GM12891 (cell line): ENCODE data around the gene ANO4.

Experiments used
- POLR2A ChIP-seq: IDR thresholded peaks from 2 replicates; pipeline ENCODE4 v1.6.1; 2011; ENCODE audit warnings: low read depth, low read length, control low read depth
- POLR2AphosphoS5 ChIP-seq: IDR thresholded peaks from 2 replicates; pipeline ENCODE4 v1.6.1; 2011; ENCODE audit warnings: low read depth, low read length, control low read depth
- POU2F2 ChIP-seq: IDR thresholded peaks from 2 replicates; pipeline ENCODE4 v1.6.1; 2011; ENCODE audit warnings: low read depth, mild to moderate bottlenecking, control low read depth, low read length, moderate library complexity
- SPI1 ChIP-seq: IDR thresholded peaks from 2 replicates; pipeline ENCODE4 v1.6.1; 2011; ENCODE audit warnings: low read depth, low read length, control low read depth
- TAF1 ChIP-seq: IDR thresholded peaks from 2 replicates; pipeline ENCODE4 v1.6.1; 2011; ENCODE audit warnings: low read depth, low read length, control low read depth

DNA sequence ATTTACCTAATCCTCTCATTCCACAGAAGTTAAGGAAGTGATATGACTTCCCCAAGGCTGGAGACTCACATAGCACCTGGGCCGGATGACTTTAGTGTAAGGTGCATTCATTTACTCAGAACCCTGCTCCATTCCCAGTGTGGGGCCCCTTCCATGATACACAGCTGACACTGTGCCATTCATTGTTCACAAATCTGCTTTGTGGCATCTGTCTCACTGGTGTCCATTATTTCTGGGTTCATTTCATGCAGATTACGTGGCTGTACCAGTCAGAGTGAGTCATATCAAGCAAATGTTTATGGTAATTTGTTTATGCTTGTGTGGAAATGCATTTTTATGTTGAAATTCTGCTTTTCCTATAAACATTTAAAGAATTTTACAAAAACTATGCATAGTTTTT lies 5.2 kb downstream of the ANO4 start:
- TF ChIP-seq POLR2AphosphoS5 (no peak), POU2F2 (no peak), TAF1 (no peak), POLR2A (no peak), SPI1 (no peak)
